HUDEP-2 (cell line): ENCODE measurements around the gene YKT6.

Experiments
- DNase-seq, 76 experiments: peaks; one replicate each; lab custom pipeline; 2025; ENCODE audit not compliant: unreplicated experiment in 76 of 76; lab: John Stamatoyannopoulos, UW

YKT6 gene

DNA sequence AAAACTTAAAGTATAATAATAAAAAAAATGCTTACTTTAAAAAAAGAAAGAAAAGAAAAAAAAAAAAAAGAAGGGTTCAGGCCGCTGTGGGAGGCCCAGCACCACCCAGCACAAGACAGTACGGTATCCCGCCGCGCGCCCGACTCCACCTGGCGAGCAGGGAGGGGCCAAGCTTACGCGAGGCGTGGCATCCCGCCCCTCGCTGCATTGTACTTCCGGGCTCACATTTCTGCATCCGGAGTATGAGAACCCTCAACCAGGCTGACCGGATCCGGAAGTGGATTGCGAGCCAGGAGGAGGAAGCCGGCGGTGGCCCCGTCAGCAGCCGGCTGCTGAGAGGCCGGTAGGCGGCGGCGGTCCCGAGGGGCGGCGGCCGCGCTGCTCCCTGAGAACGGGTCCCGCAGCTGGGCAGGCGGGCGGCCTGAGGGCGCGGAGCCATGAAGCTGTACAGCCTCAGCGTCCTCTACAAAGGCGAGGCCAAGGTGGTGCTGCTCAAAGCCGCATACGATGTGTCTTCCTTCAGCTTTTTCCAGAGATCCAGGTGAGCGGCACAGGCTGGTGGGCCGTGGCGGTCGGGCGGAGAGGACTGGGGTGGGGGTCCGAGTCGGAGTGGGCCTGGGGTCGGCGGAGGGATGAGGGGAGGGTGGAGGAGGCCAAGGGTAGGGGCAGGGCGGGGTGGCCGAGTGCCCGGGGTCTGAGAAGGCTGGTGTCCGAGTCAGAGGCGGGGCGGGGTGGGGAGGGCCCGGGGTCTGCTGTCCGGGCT lies at the start of gene YKT6:
YKT6 (plus strand) TSS at position 280 of the 763 bp plus-strand sequence; CDS start at position 438, 158 bp downstream.
- peak; percentile 16 to 96 (median 91) for DNase-seq

DNA sequence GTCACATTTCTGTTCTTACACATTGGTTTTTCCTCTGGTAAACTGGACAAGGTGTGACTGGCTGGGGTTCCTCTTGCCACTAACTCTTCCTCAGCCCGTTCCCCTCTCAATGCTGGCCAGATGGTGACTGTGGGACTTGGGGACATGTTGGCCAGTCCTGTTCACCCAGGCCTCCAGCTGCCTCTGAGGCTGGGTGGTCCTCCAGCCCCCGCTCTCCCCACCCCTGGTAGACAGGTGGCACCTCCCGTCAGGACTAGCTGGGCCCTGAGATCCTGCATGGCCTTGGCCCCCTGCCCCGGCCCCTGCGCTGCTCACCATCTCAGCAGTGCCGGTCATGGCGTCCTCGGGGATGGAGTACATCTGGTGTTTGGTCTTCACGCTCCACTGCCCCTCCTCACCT lies 48.8 kb upstream of the YKT6 start:
- DNase-seq: no peak

DNA sequence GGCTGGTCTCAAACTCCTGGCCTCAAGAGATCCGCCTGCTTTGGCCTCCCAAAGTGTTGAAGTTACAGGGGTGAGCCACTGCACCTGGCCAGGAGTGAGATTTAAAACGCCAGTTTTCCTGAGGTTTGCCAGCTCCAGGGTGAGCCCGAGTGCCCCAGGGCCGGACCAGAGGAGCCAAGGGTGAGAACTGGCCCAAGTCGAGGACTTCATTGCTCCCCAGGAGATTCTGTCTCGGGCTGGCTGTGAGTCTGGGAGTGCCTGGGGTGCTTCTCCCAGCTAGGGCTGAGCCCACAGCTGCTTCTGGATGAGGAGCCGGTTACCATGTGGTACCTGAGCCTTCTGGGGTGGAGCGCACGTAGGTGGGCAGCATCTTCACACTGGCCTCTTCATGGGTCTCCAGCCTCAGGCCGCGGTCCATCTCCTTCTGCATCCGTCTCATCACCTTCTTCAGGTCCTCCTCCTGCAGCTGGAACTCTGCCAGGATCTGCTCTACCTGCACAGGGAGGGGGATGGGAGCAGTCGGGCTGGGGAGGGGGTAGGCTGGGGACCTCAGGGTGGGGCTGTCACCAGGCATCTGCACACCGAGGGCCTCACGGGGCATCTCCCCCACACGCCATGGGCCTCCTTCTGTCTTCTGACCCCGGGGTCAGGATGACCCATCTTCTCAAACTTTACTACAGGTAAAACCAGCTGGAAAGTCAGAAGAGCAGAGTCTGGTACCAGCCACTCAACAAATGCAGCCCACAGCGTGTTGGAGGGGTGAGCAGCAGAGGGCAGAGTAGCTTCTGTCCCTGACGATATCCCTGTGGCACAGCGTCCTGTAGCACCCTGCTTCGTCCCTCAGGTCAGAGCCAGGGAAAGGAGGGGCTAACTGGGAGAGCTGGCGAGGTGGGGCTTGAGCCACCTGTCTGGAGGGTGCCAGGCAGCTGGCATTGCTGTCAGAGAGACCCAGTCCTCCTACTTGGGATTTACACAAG lies 47.5 kb upstream of the YKT6 start:
- DNase-seq: no peak

DNA sequence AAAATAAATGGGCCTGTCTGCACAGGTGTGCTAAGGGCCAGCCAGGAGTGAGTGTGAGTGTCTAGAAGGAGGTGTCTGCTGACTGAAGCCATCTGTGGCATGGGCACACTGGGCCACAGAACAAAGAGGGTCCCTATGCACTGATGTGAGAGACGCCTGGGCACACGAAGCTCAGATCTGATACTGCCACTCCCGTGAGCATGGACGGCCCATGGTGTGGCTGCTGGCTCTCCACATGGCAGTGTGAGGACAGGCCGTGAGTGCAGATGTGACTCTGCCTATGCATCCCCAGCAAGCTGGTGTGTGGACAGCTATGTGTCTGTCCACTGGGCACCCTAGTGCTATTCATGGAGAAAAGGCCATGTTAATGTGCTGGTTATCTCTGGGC lies 46.8 kb upstream of the YKT6 start:
- no peak for DNase-seq

DNA sequence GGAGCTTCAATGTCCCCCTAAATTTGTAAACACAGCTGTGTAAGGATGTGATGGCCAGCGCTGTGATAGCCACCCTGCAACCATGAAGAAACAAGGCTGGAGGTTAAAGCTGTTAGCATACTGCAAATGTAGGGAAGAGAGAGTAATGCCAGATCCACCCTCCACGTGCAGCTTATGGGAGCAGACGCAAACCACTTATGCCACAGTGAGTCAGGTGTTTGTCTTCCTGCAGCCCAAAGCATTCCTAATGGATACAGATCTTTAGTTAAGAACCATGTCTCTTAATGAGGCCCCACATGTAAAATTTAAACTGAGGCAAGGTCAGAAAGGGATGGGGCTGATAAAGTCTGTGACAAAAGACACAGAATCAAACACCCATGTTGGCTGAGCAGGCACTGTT lies 46.1 kb upstream of the YKT6 start:
- no peak for DNase-seq

DNA sequence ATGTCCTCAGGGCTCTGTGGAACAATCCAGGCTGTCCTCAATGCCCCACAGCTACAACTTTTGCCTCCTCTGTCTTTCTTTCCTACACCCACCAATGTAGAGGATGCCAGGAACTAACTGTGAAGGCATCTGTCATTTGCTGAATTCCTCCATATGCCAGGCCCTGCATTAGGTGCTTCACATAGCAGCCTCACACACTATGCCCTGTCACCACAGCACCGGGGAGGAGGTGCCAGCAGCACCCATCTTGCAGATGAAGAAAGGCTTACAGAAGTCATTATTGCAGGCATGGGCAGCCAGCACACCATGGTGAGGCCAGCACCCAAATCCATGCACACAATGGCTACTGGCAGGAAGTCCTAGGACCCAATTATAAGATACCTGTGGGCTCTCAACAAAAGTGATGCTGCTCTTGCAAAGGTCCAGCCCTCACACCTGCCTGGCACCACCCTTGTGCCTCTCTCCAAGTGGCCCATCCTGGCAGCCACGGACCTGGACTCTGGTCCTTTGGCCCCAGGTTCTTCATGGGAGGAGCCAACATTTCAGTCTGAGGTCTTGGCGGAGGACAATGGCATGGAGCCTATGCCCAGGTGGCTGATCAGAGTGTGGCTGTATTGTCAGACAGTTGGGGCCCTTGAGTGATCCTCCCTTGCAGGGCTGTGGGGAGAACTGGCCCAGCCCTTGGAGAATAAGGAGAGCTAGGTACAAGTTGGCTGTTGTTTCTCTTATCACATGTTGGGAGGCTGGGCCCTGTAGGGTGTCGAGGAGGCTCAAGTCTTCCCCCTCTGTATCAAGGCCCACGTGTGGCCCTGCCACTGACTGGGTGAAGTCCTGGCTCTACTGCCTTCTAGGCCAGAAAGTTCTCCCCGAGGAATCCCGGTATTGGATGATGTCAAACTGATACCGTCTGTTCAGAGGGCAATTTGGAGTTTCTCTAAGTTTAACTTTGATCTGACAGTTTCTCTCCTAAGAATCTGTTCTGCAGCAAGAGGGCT lies 45.3 kb upstream of the YKT6 start:
- DNase-seq: no peak

DNA sequence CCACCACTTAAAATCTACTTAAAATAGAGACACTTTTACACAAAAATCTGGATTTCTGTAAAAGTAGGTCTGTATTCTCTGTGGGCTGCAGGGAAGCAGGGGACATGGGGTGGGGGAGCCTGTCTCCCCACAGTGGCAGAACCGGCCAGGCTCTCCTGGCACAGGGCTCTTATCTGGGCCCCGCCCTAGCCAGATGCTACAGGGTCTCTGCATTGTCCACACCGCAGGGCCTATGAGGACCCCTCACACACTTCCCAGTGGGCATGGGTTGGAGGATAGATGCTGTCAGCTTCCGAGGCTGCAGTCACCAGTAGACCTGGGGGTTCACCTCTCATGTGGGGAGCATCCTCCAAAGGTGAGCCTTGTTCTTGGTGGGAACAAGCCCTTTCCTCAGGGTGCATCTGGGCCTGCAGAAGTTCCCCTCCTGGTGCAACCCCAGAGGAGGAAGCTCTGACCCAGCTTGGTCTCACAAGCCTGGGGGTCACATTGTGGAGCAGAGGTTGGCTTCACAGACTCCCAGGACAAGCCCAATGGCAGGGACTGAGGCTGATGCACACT lies 44.2 kb upstream of the YKT6 start:
- DNase-seq: no peak

DNA sequence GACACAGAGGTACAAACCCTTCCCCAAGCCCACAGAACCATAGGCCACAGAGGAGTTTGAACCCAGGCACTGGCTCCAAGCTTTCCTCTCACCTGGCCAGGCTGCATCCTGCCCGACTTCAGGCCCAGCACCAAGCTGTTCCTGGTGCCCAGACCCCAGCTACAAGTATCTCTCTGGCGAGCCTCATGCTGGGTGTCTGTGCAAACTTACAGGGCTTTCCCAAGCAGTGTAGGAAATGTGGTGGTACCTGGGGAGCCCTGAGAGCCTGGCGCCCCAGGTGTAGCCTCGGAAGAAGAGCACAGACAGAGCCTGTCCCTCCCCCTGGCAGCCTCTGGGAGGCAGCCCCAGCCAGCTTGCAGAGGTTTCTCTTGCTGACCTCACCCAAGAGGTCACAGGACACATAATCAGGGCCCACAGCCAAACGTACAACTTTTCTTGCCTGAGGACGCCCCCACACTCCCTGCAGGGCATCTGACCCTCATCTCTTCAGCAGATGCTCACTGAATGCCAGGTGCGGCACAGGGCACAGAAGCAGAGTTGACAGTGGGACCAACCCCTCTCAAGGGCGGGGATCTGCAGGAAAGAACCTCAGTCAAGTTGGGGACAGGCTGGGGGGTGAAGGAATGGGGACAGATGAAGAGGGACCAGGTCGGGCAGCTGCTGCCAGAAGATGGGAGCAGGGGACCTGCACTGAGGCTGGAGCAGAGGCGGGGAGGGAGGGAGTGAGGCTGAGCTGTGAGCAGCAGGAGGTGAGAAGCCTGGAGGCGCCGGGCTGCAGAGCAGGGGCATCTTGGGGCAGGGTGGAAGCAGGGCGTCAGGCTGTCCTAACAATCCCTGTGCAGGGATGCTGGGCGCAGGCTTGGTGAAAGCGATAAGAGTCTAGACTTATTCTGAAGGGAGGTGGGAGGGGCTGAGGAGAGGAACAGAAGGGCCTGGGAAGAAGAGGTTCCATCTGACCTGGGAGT lies 43.4 kb upstream of the YKT6 start:
- peak in 1 of 76 experiments; percentile 23 for DNase-seq

DNA sequence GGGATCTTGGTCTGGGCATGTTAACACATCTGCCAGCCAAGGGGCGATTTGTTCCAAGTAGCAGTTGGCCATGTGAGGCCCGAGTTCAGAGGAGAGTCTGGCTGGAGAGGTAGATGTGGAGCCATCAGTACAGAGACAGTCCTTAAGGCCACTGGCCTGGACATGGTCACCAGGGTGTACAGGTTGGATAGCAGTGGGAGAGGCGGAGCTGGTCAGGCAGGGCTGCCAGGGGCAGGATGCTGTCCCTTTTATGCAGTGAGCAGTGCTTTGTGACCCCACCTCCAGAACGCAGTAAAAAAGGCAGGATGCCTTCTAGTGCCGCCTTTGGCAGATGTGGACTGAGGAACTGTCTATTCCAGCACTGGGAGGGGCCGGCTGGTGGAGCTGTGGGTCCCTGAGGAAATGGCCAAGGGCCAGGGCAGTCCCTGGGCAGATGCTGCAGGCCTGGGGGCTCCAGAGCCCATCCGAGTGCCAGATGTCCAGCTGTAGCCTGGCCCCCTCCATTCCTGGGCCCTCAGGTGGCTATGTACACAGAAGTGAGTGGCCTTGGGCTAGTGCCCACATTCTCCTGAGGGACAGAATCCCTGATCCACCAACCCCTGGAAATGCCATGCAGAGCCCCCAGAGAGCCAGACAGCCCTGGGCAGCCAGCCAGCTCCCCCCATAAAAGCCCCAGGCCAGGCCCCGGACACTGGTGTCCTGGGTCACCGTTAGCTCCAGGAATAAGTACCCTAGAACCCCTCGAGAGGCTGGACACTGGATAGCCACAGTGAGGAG lies 42.5 kb upstream of the YKT6 start:
- no peak for DNase-seq

DNA sequence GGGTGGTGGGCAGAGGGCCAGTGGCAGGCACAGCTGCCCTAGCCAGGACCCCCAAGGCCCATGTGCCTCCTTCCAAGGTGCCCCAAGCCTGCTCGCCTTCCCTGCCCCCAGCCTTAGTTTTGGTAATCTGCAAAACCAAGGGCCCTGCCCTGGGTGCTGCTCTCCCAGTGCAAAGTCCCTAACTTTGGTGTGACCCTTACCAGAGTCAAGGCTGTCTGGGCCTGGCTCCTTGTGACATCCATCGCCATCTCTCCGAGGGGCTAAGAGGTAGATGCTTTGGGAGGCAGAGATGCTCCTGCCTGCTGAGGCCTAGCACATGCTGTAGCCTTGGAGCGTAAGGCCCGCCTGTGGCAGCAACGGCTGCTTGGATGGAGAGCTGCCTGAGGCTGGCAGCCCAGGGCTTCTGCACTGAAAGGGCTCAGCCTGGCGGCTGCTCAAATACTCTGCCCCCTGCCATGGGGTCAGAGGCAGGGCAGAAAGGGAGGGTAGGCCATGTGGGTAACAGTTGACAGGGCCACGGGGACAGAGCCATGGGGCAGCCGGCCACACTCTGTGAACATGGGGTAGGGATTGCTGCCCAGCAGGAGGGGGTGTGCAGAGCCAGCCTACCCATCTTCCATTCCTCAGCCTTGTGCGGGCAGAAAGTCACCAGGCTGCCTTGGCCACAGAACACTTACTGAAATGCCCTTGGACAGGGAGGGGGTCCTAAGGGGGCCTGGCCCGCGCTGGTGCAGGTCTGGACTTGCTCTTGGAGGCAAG lies 41.7 kb upstream of the YKT6 start:
- no peak for DNase-seq

DNA sequence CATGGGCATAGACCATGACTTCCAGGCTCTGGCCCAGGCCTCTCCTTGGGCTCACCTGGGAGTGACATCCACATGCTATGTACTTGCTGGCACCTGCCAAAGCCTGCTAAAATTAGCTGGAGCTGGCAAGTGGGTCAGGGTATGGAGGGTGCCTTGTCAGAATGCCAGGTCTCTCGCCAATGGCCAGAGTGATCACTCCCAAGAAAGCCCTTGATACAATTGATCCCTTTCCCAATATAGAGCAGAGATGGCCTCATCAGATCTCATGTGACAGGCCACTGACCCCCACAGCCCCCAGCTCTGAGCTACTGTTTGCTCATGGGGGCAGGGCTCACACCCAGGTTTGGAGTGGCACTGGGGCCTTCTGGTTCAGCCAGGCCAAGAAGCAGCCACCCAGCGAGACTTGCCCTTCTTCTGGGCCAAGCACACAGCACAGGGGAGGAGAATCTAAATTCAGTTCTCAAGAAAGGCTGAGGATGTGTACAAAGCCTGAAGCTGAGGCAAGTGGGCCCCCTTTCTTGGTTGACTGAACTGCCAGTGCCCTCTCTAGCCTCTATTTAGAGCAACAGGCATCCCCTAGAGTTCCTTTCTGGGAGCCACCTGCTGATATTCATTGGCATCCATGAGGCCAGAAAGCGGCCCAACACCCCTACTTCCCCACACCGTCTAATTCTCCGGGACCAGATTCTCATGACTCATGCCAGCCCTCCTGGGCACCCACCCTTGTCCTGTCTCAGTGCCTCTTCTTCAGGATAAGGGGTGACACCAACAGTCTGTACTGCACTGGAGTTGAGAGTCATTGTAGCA lies 40.8 kb upstream of the YKT6 start:
- no peak for DNase-seq

DNA sequence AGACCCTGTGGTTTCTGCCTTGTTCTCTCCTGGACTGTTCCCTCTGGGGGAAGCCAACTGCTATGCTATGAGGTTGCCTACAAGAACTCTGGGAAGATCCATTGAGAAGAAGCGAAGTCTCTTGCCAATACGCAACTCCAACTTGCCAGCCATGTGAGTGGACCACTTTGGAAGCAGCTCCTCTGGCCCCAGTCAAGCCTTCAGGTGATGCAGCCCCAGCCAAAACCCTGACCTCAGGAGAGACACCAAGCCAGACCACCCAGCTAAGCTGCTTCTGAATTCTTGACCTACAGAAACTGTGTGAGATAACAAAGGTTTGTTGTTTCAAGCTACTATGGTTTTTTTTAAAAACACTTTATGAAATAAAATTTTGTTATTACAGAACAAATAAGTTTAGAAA lies 39.4 kb upstream of the YKT6 start:
- no peak for DNase-seq

DNA sequence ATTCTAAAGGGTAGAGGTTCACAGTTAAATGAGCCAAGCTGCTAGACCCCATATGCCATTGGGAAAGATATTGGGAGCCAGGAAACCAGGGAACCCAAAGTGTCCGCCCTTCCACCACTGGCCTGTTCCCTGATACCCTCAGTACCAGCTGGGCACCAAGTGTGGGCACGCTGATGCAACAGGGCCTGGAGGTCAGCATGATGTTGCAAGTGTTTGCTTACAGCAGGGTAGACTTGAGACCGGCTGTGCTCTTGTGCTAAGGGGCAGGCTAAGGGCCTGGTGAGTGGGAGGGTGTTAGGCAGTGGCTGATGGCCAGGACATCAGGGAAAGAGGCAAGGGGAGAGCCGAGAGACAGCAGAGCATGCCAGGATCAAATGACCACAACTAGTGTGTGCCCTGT lies 38.6 kb upstream of the YKT6 start:
- no peak for DNase-seq

DNA sequence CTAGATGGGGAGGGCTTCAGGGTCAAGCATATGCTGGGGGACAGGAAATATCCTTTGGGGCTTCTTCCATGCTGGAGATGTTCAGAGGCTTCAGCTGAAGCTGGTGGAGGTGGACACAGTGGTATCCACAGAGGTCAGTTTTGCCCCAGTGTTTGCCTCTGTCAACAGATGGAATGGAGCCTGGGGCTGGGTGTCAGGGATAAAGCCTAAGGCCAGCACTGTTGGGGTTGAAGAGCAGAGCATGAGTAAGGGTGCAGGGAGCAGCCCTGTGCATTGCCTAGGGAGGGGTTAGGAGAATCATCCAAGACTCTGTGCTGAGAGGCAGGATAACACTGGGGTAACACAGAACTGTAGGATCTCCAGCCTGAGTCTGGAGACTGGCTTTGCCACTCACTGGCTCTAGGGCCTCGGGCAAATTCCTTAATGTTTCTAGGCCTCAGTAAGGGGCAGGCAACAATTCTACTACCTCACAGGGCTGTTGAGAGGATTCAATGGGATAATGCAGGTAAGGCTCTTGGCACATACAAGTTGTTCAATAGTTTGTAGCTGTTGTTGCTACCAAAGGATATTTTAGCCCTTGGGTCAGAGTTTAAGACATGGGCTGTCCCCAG lies 37.9 kb upstream of the YKT6 start:
- no peak for DNase-seq

DNA sequence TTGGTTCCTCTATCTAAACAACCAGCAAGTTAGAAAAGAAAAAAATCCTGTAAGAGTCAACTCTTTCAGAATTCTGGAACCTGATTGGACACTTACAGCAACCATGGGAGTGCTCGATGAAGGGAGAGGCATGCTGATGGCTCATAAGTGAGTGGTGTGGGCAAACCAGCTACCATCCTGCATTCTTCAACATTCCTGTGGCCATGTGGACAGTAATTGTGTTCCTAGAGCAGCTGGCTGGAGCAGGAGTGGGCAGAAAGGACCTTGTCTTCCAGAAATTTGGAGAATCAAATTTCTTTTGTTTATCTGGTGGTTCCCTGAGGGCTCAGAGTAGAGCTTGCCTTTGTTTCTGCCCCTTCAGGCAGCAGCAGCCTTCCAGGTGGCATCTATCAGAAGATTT lies 37.2 kb upstream of the YKT6 start:
- DNase-seq: no peak

DNA sequence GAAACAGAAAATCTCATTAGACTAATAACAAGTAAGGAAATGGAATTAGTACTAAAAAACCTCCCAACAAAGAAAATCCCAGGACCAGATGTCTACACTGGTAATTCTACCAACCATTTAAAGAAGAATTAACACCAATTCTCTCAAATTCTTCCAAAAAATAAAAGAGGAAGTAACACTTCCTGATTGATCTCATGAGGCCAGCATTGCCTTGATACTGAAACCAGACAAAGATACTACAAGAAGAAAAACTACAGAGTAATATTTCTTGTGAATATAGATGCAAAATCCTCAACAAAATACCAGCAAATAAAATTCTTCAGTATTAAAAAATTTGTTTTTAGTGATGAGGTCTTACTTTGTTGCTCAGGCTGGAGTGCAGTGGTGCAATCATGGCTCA lies 32.9 kb upstream of the YKT6 start:
- DNase-seq: no peak
